Karpas-422 (cell line): ENCODE measurements around the gene ADK. TPM values are rescaled to one million over a fixed set of nuclear protein-coding genes. Genes with fewer than 3 reads are reported as not detected.

Experiments
- DNase-seq: peaks from one replicate; pipeline ENCODE4 v3.0.0-alpha.2; 2015
- H2AFZ ChIP-seq: fragments of 200-600 bp; sonication (generic); 2 replicates; pipeline ENCODE4 v1.6.1; 2014; ENCODE audit warnings: antibody characterized with exemption, low read length, mixed read lengths
- H3K27ac ChIP-seq: fragments of 200-600 bp; sonication (generic); 2 replicates; pipeline ENCODE4 v1.5.1; 2014; ENCODE audit warnings: mild to moderate bottlenecking, low read length, moderate library complexity
- H3K27me3 ChIP-seq: fragments of 200-600 bp; sonication (generic); 2 replicates; pipeline ENCODE4 v1.6.1; 2014; ENCODE audit warnings: low read length, mixed read lengths
- H3K36me3 ChIP-seq: fragments of 200-600 bp; sonication (generic); 2 replicates; pipeline ENCODE4 v1.6.1; 2014; ENCODE audit warnings: low read length, mixed read lengths; ENCODE audit not compliant: insufficient read depth
- H3K4me1 ChIP-seq: fragments of 200-600 bp; sonication (generic); 2 replicates; pipeline ENCODE4 v1.6.1; 2014; ENCODE audit warnings: mild to moderate bottlenecking, low read length, mixed read lengths
- H3K4me2 ChIP-seq: fragments of 200-600 bp; sonication (generic); 2 replicates; pipeline ENCODE4 v1.6.1; 2014; ENCODE audit warnings: low read length, low read depth, mild to moderate bottlenecking; ENCODE audit not compliant: poor library complexity, severe bottlenecking
- H3K4me3 ChIP-seq: fragments of 200-600 bp; sonication (generic); 2 replicates; pipeline ENCODE4 v1.5.1; 2014; ENCODE audit warnings: mild to moderate bottlenecking, antibody characterized with exemption, low read length, mixed read lengths
- H3K79me2 ChIP-seq: fragments of 200-600 bp; sonication (generic); 2 replicates; pipeline ENCODE4 v1.6.1; 2014; ENCODE audit warnings: mild to moderate bottlenecking, low read length, mixed read lengths
- H3K9ac ChIP-seq: fragments of 200-600 bp; sonication (generic); 2 replicates; pipeline ENCODE4 v1.6.0; 2014; ENCODE audit warnings: low read length
- H3K9me2 ChIP-seq: fragments of 200-600 bp; sonication (generic), shearing (Covaris generic); replicated peaks from 2 replicates; pipeline ENCODE4 v1.6.0; 2014; ENCODE audit warnings: mild to moderate bottlenecking, low read length, moderate library complexity; ENCODE audit not compliant: insufficient read depth
- H3K9me3 ChIP-seq: fragments of 300-700, 200-600 bp; sonication (generic); 2 replicates; pipeline ENCODE4 v1.6.1; 2014; ENCODE audit warnings: low read length, mixed read lengths
- H4K20me1 ChIP-seq: fragments of 200-600 bp; sonication (generic); 2 replicates; pipeline ENCODE4 v1.6.1; 2014; ENCODE audit warnings: mild to moderate bottlenecking, antibody characterized with exemption, low read length, low read depth; ENCODE audit not compliant: insufficient read depth
- total RNA-seq: library from RNA; depleted of rRNA; stranded (reverse); fragments of >200 nt; shearing (Covaris generic); gene quantifications from 2 replicates; pipeline ENCODE4 v1.2.3, GENCODE V29; 2014; ENCODE audit warnings: low replicate concordance

Gene ADK
- total RNA-seq, 1 experiment from 2014 or later, result 41.4 TPM

DNA sequence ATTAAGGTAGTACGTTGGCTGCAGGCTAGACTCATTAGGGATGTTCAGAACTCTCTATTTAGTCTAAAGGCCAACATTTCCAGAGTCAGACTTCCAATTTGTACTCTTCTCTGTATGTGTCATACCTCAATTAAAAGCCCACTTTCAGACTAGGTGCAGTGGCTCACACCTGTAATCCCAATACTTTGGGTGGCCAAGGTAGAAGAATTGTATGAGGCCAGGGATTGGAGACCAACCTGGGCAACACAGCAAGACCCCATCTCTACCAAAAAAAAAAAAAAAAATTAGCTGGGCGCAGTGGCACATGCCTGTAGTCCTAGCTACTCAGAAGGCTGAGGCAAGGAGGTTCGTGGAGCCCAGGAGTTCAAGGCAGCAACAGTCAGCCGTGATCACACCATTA is 484.6 kb downstream of the ADK start:
- H3K4me2 ChIP-seq, result no peak overlapping the region
- H3K4me3 ChIP-seq, result no peak overlapping the region
- 0 out of 2 replicates have a peak, but pooled peaks cover 7% of the 10 kb centered on the region for H3K36me3 ChIP-seq
- no peaks in the 10 kb centered on the region for H3K9me3 ChIP-seq
- peaks cover 40% of the 10 kb centered on the region for H3K4me1 ChIP-seq
- no peak for DNase-seq
- no peak overlapping the region for H2AFZ ChIP-seq
- H3K9ac ChIP-seq, result no peak overlapping the region
- no peaks in the 10 kb centered on the region for H3K9me2 ChIP-seq
- H3K79me2 ChIP-seq, result no peaks in the 10 kb centered on the region
- H4K20me1 ChIP-seq, result no peaks in the 10 kb centered on the region
- H3K27ac ChIP-seq, result no peak overlapping the region
- H3K27me3 ChIP-seq, result no peaks in the 10 kb centered on the region

- Histone ChIP-seq H3K79me2 (no peaks in the 10 kb centered on the region), H3K9ac (no peak overlapping the region), H3K27ac (no peak overlapping the region), H3K9me3 (no peaks in the 10 kb centered on the region), H3K4me2 (no peak overlapping the region), H3K4me3 (no peak overlapping the region), H3K27me3 (no peaks in the 10 kb centered on the region), H3K4me1 (peaks cover 53% of the 10 kb centered on the region), H3K9me2 (no peaks in the 10 kb centered on the region), H3K36me3 (0 out of 2 replicates have a peak, but pooled peaks cover 4% of the 10 kb centered on the region), H4K20me1 (no peaks in the 10 kb centered on the region), H2AFZ (no peak overlapping the region)
- no peak for DNase-seq
Observed at GRCh38 chr10:74637685-74638084, 486.7 kb downstream of the ADK start.

DNA sequence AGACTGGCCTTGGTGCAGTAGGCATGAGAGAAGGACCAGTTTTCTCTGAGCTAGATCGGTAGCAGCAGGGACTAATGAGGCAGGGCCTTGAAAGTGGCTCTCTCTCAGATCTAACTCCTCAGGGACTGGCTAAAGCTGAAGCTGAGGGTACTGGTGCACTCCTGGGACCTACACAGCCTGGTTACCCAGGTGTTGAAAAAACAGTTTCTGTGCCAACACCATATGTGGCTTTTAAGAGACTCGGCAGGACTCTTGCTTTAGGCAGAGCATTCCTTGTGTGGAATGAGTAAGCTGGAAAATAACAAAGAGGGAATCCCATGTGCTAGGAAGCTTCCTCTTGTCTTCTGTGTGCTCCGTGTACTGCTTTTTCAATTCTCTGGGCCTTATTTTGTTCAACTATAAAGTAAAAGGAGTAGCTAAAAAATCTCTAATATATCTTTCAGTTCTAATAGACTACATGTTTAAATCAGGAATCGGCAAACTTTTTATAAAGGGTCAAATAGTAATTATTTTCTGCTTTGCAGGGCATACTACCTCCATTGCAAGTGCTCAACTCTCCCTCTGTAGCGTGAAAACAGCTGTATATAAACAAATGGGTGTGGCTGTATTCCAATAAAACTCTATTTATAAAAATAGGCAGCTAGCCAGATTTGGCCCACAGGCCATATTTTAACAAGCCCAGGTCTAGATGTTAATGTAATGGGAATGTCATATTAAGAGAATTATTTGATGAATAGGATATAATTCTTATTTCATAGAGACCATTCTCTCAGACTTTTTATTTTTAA is 489.3 kb downstream of the ADK start:
- H3K27me3 ChIP-seq, result no peaks in the 10 kb centered on the region
- peak overlapping the region; percentile 98 for H3K27ac ChIP-seq
- peak overlapping the region; percentile 60 for H3K4me3 ChIP-seq
- peak; percentile 96 for DNase-seq
- 0 out of 2 replicates have a peak, but pooled peaks cover 8% of the 10 kb centered on the region for H3K36me3 ChIP-seq
- H3K4me2 ChIP-seq, result peak overlapping the region; percentile 87
- H3K9ac ChIP-seq, result peak overlapping the region; percentile 61
- no peak overlapping the region for H2AFZ ChIP-seq
- no peaks in the 10 kb centered on the region for H4K20me1 ChIP-seq
- H3K79me2 ChIP-seq, result no peaks in the 10 kb centered on the region; the same call in 1 of the 2 replicates
- H3K4me1 ChIP-seq, result peaks cover 70% of the 10 kb centered on the region
- H3K9me2 ChIP-seq, result no peaks in the 10 kb centered on the region
- 0 out of 2 replicates have a peak, but pooled peaks cover 3% of the 10 kb centered on the region for H3K9me3 ChIP-seq

DNA sequence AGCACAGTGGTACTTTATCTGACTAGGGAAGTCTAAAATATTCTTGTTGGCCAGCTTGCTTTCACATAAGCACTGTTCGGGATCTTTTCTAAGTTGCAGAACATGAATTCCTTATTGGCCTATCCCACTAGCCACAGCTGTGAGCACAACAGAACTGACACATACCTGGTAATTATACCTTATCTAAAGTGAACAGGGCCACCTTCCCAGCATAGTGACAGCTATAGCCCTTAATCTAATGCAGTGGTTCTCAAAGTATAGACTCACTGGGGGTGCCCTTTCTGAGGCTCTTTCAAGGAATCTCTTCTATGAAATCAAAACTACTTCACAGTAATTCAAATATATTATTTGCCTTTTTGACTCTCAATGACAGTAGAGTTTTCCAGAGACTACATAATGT is 490.6 kb downstream of the ADK start:
- Histone ChIP-seq H3K4me3 (no peak overlapping the region), H3K4me1 (peaks cover 81% of the 10 kb centered on the region), H3K9me2 (no peaks in the 10 kb centered on the region), H3K9me3 (0 out of 2 replicates have a peak, but pooled peaks cover 3% of the 10 kb centered on the region), H3K27ac (peak overlapping the region; percentile 98), H2AFZ (no peak overlapping the region), H3K79me2 (no peaks in the 10 kb centered on the region; the same call in 1 of the 2 replicates), H3K4me2 (peak overlapping the region; percentile 87), H4K20me1 (no peaks in the 10 kb centered on the region), H3K36me3 (0 out of 2 replicates have a peak, but pooled peaks cover 8% of the 10 kb centered on the region), H3K27me3 (no peaks in the 10 kb centered on the region), H3K9ac (no peak overlapping the region)
- peak; percentile 45 for DNase-seq

GRCh38 chr10:74642901-74643595 is 492.0 kb downstream of the ADK start:
- Histone ChIP-seq H3K27me3 (no peaks in the 10 kb centered on the region), H3K36me3 (0 out of 2 replicates have a peak, but pooled peaks cover 8% of the 10 kb centered on the region), H2AFZ (no peak overlapping the region), H3K9me2 (no peaks in the 10 kb centered on the region), H3K4me1 (peaks cover 79% of the 10 kb centered on the region), H3K9ac (no peak overlapping the region), H3K4me3 (no peak overlapping the region), H3K79me2 (no peaks in the 10 kb centered on the region; the same call in 1 of the 2 replicates), H4K20me1 (no peaks in the 10 kb centered on the region), H3K9me3 (0 out of 2 replicates have a peak, but pooled peaks cover 3% of the 10 kb centered on the region), H3K4me2 (no peak overlapping the region), H3K27ac (peak overlapping the region; percentile 52; the same call in 1 of the 2 replicates)
- no peak for DNase-seq

- peak overlapping the region; percentile 52 for H3K27ac ChIP-seq
- no peak overlapping the region for H2AFZ ChIP-seq
- H4K20me1 ChIP-seq, result no peaks in the 10 kb centered on the region
- H3K9me2 ChIP-seq, result no peaks in the 10 kb centered on the region
- H3K9me3 ChIP-seq, result 0 out of 2 replicates have a peak, but pooled peaks cover 3% of the 10 kb centered on the region
- peaks cover 75% of the 10 kb centered on the region for H3K4me1 ChIP-seq
- H3K4me3 ChIP-seq, result no peak overlapping the region
- no peak overlapping the region for H3K9ac ChIP-seq
- no peaks in the 10 kb centered on the region for H3K27me3 ChIP-seq
- no peaks in the 10 kb centered on the region; the same call in 1 of the 2 replicates for H3K79me2 ChIP-seq
- 0 out of 2 replicates have a peak, but pooled peaks cover 8% of the 10 kb centered on the region for H3K36me3 ChIP-seq
- H3K4me2 ChIP-seq, result no peak overlapping the region
- DNase-seq, result no peak
Observed at GRCh38 chr10:74643596-74643975, 492.6 kb downstream of the ADK start.

DNA sequence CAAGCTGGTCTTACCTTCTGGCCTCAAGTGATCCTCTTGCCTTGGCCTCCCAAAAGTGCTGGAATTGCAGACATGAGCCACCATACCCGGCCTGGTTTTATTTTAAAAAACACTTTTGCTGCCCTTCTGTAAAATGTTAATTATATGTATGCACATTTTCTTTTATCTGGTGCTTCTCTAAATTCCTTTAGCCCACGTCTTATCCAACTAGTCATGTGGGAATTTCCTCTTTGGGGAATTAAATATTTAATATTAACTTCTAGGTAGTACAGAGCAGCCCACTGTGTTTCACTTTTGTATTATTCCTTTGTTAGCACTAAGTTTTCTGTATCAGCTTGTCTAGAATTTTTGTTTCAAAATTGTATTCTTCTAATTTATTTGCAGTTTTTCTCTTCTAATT is 493.7 kb downstream of the ADK start:
- 0 out of 2 replicates have a peak, but pooled peaks cover 8% of the 10 kb centered on the region for H3K36me3 ChIP-seq
- peaks cover 69% of the 10 kb centered on the region for H3K4me1 ChIP-seq
- H3K27me3 ChIP-seq, result no peaks in the 10 kb centered on the region
- 0 out of 2 replicates have a peak, but pooled peaks cover 3% of the 10 kb centered on the region for H3K9me3 ChIP-seq
- no peaks in the 10 kb centered on the region for H3K9me2 ChIP-seq
- peak overlapping the region; percentile 52 for H3K27ac ChIP-seq
- no peak for DNase-seq
- H3K4me2 ChIP-seq, result peak overlapping the region; percentile 12
- no peak overlapping the region for H3K4me3 ChIP-seq
- no peaks in the 10 kb centered on the region; the same call in 1 of the 2 replicates for H3K79me2 ChIP-seq
- no peak overlapping the region for H2AFZ ChIP-seq
- H3K9ac ChIP-seq, result no peak overlapping the region
- no peaks in the 10 kb centered on the region for H4K20me1 ChIP-seq

GRCh38 chr10:74645692-74646091 is 494.7 kb downstream of the ADK start:
- Histone ChIP-seq H3K27ac (peak overlapping the region; percentile 52), H3K79me2 (no peaks in the 10 kb centered on the region; the same call in 1 of the 2 replicates), H3K4me3 (no peak overlapping the region), H3K4me1 (peaks cover 69% of the 10 kb centered on the region), H3K9ac (no peak overlapping the region), H3K9me3 (0 out of 2 replicates have a peak, but pooled peaks cover 3% of the 10 kb centered on the region), H4K20me1 (no peaks in the 10 kb centered on the region), H2AFZ (no peak overlapping the region), H3K4me2 (peak overlapping the region; percentile 38), H3K36me3 (0 out of 2 replicates have a peak, but pooled peaks cover 8% of the 10 kb centered on the region), H3K9me2 (no peaks in the 10 kb centered on the region), H3K27me3 (no peaks in the 10 kb centered on the region)
- no peak for DNase-seq
